MM.1S (cell line): ENCODE results near the gene NDP.

ENCODE experiments used
- DNase-seq: peaks from one replicate; pipeline ENCODE4 v3.0.0-alpha.2; 2015
- H2AFZ ChIP-seq: fragments of 300-600 bp; sonication (generic); 2 replicates; pipeline ENCODE4 v1.6.0; 2016; ENCODE audit warnings: antibody characterized with exemption, low read length
- H3F3A ChIP-seq: fragments of 300-600 bp; sonication (generic); 2 replicates; pipeline ENCODE4 v1.6.1; 2016; ENCODE audit warnings: mild to moderate bottlenecking, antibody characterized with exemption, low read length, moderate library complexity, mixed read lengths; ENCODE audit not compliant: insufficient read depth
- H3K27ac ChIP-seq: fragments of 300-600 bp; sonication (generic); 2 replicates; pipeline ENCODE4 v1.5.1; 2016; ENCODE audit warnings: mild to moderate bottlenecking, low read length
- H3K27me3 ChIP-seq: fragments of 300-600 bp; sonication (generic); replicated peaks from 2 replicates; pipeline ENCODE4 v1.6.0; 2016; ENCODE audit warnings: low read length; ENCODE audit not compliant: insufficient read depth
- H3K36me3 ChIP-seq: fragments of 300-600 bp; sonication (generic); replicated peaks from 2 replicates; pipeline ENCODE4 v1.6.1; 2016; ENCODE audit warnings: mild to moderate bottlenecking, low read length, mixed read lengths; ENCODE audit not compliant: insufficient read depth
- H3K4me1 ChIP-seq: fragments of 300-600 bp; sonication (generic); 2 replicates; pipeline ENCODE4 v1.6.1; 2016; ENCODE audit warnings: low read length, mixed read lengths
- H3K4me2 ChIP-seq: fragments of 300-600 bp; sonication (generic); 2 replicates; pipeline ENCODE4 v1.6.0; 2016; ENCODE audit warnings: low read depth, low read length
- H3K4me3 ChIP-seq: fragments of 300-600 bp; sonication (generic); 2 replicates; pipeline ENCODE4 v1.5.1; 2016; ENCODE audit warnings: low read length, mixed read lengths
- H3K79me2 ChIP-seq: fragments of 300-600 bp; sonication (generic); 2 replicates; pipeline ENCODE4 v1.6.1; 2016; ENCODE audit warnings: mixed run types, low read length, mixed read lengths
- H3K9ac ChIP-seq: fragments of 300-600 bp; sonication (generic); 2 replicates; pipeline ENCODE4 v1.6.1; 2016; ENCODE audit warnings: low read length, mixed read lengths
- H3K9me2 ChIP-seq: fragments of 300-600 bp; sonication (generic); replicated peaks from 2 replicates; pipeline ENCODE4 v1.6.1; 2016; ENCODE audit warnings: mild to moderate bottlenecking, low read length, mixed read lengths; ENCODE audit not compliant: insufficient read depth
- H3K9me3 ChIP-seq: fragments of 300-600 bp; sonication (generic); replicated peaks from 2 replicates; pipeline ENCODE4 v1.6.1; 2016; ENCODE audit warnings: mild to moderate bottlenecking, low read length, mixed read lengths; ENCODE audit not compliant: insufficient read depth
- H4K20me1 ChIP-seq: fragments of 300-600 bp; sonication (generic); 2 replicates; pipeline ENCODE4 v1.6.1; 2016; ENCODE audit warnings: mild to moderate bottlenecking, low read length, moderate library complexity, mixed read lengths; ENCODE audit not compliant: insufficient read depth
- EZH2 ChIP-seq: fragments of 300-600 bp; sonication (generic); optimal IDR thresholded peaks from 2 replicates; pipeline ENCODE3; 2017; ENCODE audit warnings: low read depth, mild to moderate bottlenecking, antibody characterized with exemption, low read length, mixed read lengths
- EZH2phosphoT487 ChIP-seq: fragments of 300-600 bp; sonication (generic); IDR thresholded peaks from 2 replicates; pipeline ENCODE4 v1.6.1; 2018; ENCODE audit warnings: antibody characterized with exemption, low read length
- TF ChIP-seq, protein P1 (sequence below): fragments of 300-600 bp; sonication (generic); IDR thresholded peaks from 2 replicates; pipeline ENCODE4 v1.5.1; 2016; ENCODE audit warnings: antibody characterized with exemption, low read length, mixed read lengths

NDP gene

DNA sequence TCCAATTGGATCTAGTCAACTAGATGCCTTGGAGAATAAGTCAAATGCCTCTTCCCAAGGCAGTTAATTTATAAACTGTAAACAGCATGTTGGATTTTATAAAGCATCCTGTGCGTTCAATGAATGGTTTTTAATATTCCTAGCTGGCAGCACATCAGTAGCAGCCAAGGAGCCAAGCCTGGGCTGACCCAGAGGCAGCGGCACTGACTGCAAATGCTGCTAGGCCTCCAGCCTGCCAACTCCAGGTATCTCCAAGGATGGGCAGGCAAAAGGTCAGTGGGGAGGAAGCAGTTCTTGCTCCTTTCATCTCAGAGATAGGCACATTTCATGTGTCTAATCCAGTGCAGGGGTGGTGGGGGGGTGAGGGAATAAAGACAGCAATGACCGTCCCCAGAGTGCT lies 9.5 kb downstream of the NDP start:
- H3K36me3 ChIP-seq: no peaks in the 10 kb centered on the region
- H3K9me2 ChIP-seq: no peaks in the 10 kb centered on the region
- DNase-seq: no peak
- H3K9ac ChIP-seq: no peak overlapping the region
- no peaks in the 10 kb centered on the region for H3K9me3 ChIP-seq
- H4K20me1 ChIP-seq: no peaks in the 10 kb centered on the region
- H2AFZ ChIP-seq: no peak overlapping the region
- H3K4me2 ChIP-seq: no peak overlapping the region
- H3K79me2 ChIP-seq: no peaks in the 10 kb centered on the region
- no peaks in the 10 kb centered on the region for H3K27me3 ChIP-seq
- H3F3A ChIP-seq: no peaks in the 10 kb centered on the region
- no peak overlapping the region for H3K27ac ChIP-seq
- TF ChIP-seq EZH2phosphoT487 (no peak), EZH2 (no peak)
- TF ChIP-seq, protein P1, sequence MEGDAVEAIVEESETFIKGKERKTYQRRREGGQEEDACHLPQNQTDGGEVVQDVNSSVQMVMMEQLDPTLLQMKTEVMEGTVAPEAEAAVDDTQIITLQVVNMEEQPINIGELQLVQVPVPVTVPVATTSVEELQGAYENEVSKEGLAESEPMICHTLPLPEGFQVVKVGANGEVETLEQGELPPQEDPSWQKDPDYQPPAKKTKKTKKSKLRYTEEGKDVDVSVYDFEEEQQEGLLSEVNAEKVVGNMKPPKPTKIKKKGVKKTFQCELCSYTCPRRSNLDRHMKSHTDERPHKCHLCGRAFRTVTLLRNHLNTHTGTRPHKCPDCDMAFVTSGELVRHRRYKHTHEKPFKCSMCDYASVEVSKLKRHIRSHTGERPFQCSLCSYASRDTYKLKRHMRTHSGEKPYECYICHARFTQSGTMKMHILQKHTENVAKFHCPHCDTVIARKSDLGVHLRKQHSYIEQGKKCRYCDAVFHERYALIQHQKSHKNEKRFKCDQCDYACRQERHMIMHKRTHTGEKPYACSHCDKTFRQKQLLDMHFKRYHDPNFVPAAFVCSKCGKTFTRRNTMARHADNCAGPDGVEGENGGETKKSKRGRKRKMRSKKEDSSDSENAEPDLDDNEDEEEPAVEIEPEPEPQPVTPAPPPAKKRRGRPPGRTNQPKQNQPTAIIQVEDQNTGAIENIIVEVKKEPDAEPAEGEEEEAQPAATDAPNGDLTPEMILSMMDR: no peak
- H3K4me3 ChIP-seq: no peak overlapping the region
- no peaks in the 10 kb centered on the region for H3K4me1 ChIP-seq

DNA sequence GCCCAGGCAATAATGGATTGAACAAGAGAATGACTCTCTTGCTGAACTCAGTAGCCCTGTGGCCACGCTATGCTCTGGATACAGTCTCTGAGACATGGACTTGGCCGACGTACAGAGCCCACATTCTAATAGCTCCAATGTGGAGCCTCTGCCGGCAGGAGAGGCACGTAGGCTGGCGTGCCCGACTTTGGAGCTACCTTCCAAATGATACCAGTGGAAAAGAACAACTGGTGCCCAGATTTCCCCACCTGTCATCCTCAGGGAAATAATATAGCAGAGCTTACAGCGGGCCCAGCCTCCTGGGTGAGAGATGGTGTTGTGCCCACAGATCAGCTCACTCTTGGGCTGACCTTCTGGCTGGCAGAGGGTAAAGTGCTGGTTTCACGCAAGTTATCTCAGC lies 10.6 kb downstream of the NDP start:
- no peak for DNase-seq
- Histone ChIP-seq H3K4me2 (no peak overlapping the region), H3F3A (no peaks in the 10 kb centered on the region), H3K9me2 (no peaks in the 10 kb centered on the region), H3K27ac (no peak overlapping the region), H3K4me1 (no peaks in the 10 kb centered on the region), H3K9ac (no peak overlapping the region), H3K79me2 (no peaks in the 10 kb centered on the region), H2AFZ (no peak overlapping the region), H3K27me3 (no peaks in the 10 kb centered on the region), H3K9me3 (no peaks in the 10 kb centered on the region), H3K4me3 (no peak overlapping the region), H4K20me1 (no peaks in the 10 kb centered on the region), H3K36me3 (no peaks in the 10 kb centered on the region)
- TF ChIP-seq EZH2 (no peak), EZH2phosphoT487 (no peak)
- TF ChIP-seq, protein P1: no peak

DNA sequence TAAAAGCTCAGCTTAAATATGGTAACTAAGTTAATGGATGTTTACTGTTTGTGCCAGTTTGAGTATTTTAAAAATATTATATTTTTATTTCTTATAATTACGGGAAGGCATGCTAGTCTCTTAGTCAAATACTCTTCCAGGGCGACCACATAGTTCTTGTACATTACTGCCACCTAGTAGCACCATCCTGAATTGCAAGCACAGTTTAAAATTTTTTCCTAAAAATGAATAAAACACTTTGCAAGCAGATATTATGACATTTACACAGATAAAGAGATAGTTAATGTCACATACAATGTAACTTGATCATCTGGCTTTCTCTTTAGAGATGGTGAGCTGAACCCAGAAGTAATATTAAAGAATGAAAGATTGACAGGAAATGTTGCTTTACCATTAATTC lies 11.5 kb downstream of the NDP start:
- TF ChIP-seq, protein P1: peak; percentile 31
- TF ChIP-seq EZH2: no peak
- peak; percentile 6 for DNase-seq
- Histone ChIP-seq H3K9me2 (no peaks in the 10 kb centered on the region), H4K20me1 (no peaks in the 10 kb centered on the region), H3K27ac (no peak overlapping the region), H3K4me3 (no peak overlapping the region), H2AFZ (no peak overlapping the region), H3K4me2 (no peak overlapping the region), H3K9ac (no peak overlapping the region), H3K4me1 (no peaks in the 10 kb centered on the region), H3K36me3 (no peaks in the 10 kb centered on the region), H3K9me3 (no peaks in the 10 kb centered on the region), H3K27me3 (no peaks in the 10 kb centered on the region), H3K79me2 (no peaks in the 10 kb centered on the region), H3F3A (no peaks in the 10 kb centered on the region)
